Stomach smooth muscle (tissue), 2 donors: ENCODE results near the gene UBE2S.

Source experiments
- H3K27ac ChIP-seq: one replicate; pipeline ENCODE4 v1.7.0; 2013; ENCODE audit warnings: mild to moderate bottlenecking, low read length, inconsistent platforms
- H3K27me3 ChIP-seq, 2 donors: one replicate each; pipeline ENCODE4 v1.7.0; 2013; ENCODE audit warnings: low read length in 2 of 2; ENCODE audit not compliant: insufficient read depth in 2 of 2, control insufficient read depth in 1 of 2
- H3K36me3 ChIP-seq, 2 donors: one replicate each; pipeline ENCODE4 v1.7.0; 2013; ENCODE audit warnings: low read length in 2 of 2; ENCODE audit not compliant: control insufficient read depth in 2 of 2, insufficient read depth in 2 of 2
- H3K4me1 ChIP-seq: one replicate; pipeline ENCODE4 v1.7.0; 2013; ENCODE audit warnings: low read length; ENCODE audit not compliant: control insufficient read depth, insufficient read depth
- H3K4me3 ChIP-seq, 2 donors: one replicate each; pipeline ENCODE4 v1.7.0; 2013; ENCODE audit warnings: low read length in 2 of 2
- H3K9ac ChIP-seq, 2 donors: one replicate each; pipeline ENCODE4 v1.7.0; 2013; ENCODE audit warnings: low read length in 2 of 2, mild to moderate bottlenecking in 1 of 2
- H3K9me3 ChIP-seq, 2 donors: one replicate each; pipeline ENCODE4 v1.7.0; 2013; ENCODE audit warnings: low read length in 2 of 2; ENCODE audit not compliant: control insufficient read depth in 2 of 2
- donor health status: healthy.
- donor health status: Pancreatic carcinoma.

UBE2S gene

GRCh38 chr19:55439052-55439451, 31.5 kb upstream of the UBE2S start:
- Histone ChIP-seq H3K9me3 (no peaks in the 10 kb centered on the region), H3K9ac (no peak overlapping the region), H3K4me1 (peaks cover 7% of the 10 kb centered on the region), H3K4me3 (no peak overlapping the region), H3K27me3 (peaks cover 56% of the 10 kb centered on the region in 2 donors), H3K36me3 (no peaks in the 10 kb centered on the region), H3K27ac (no peak overlapping the region)

GRCh38 chr19:55437410-55437809, 29.8 kb upstream of the UBE2S start:
- H3K9ac ChIP-seq = no peak overlapping the region

GRCh38 chr19:55436847-55437246, 29.3 kb upstream of the UBE2S start:
- Histone ChIP-seq H3K9me3 (no peaks in the 10 kb centered on the region), H3K4me1 (peaks cover 4% of the 10 kb centered on the region), H3K36me3 (no peaks in the 10 kb centered on the region), H3K27me3 (peaks cover 61 to 63% of the 10 kb centered on the region in 2 donors), H3K9ac (no peak overlapping the region), H3K27ac (no peak overlapping the region), H3K4me3 (no peak overlapping the region)

More at GRCh38 chr19:55437410-55437809, 29.8 kb upstream of the UBE2S start:
- H3K27me3 ChIP-seq = peaks cover 57 to 61% of the 10 kb centered on the region in 2 donors
- H3K4me1 ChIP-seq = peaks cover 7% of the 10 kb centered on the region
- H3K4me3 ChIP-seq = no peak overlapping the region
- H3K27ac ChIP-seq = no peak overlapping the region
- H3K9me3 ChIP-seq = no peaks in the 10 kb centered on the region
- H3K36me3 ChIP-seq = no peaks in the 10 kb centered on the region

GRCh38 chr19:55435020-55435419, 27.4 kb upstream of the UBE2S start:
- Histone ChIP-seq H3K9ac (no peak overlapping the region), H3K36me3 (no peaks in the 10 kb centered on the region), H3K27me3 (peaks cover 60 to 61% of the 10 kb centered on the region in 2 donors), H3K4me3 (no peak overlapping the region), H3K4me1 (no peaks in the 10 kb centered on the region), H3K9me3 (no peaks in the 10 kb centered on the region), H3K27ac (no peak overlapping the region)

- H3K36me3 ChIP-seq = no peaks in the 10 kb centered on the region
- no peaks in the 10 kb centered on the region for H3K9me3 ChIP-seq
- H3K9ac ChIP-seq = no peak overlapping the region
- no peak overlapping the region for H3K4me3 ChIP-seq
- no peaks in the 10 kb centered on the region for H3K4me1 ChIP-seq
- no peak overlapping the region for H3K27ac ChIP-seq
- peaks cover 62 to 65% of the 10 kb centered on the region in 2 donors for H3K27me3 ChIP-seq
Observed at GRCh38 chr19:55434356-55434919, 26.9 kb upstream of the UBE2S start.

- Histone ChIP-seq H3K4me3 (no peak overlapping the region), H3K9ac (no peak overlapping the region), H3K4me1 (no peaks in the 10 kb centered on the region), H3K27me3 (peaks cover 56 to 61% of the 10 kb centered on the region in 2 donors), H3K9me3 (no peaks in the 10 kb centered on the region), H3K36me3 (no peaks in the 10 kb centered on the region), H3K27ac (no peak overlapping the region)
Observed at GRCh38 chr19:55433292-55433691, 25.7 kb upstream of the UBE2S start.

GRCh38 chr19:55432241-55432959, 24.8 kb upstream of the UBE2S start:
- H3K36me3 ChIP-seq = no peaks in the 10 kb centered on the region
- H3K27me3 ChIP-seq = peaks cover 50 to 58% of the 10 kb centered on the region in 2 donors
- no peaks in the 10 kb centered on the region for H3K4me1 ChIP-seq
- H3K9me3 ChIP-seq = no peaks in the 10 kb centered on the region
- H3K9ac ChIP-seq = no peak overlapping the region
- H3K27ac ChIP-seq = no peak overlapping the region
- no peak overlapping the region for H3K4me3 ChIP-seq

GRCh38 chr19:55431183-55431582, 23.6 kb upstream of the UBE2S start:
- Histone ChIP-seq H3K36me3 (no peaks in the 10 kb centered on the region), H3K4me3 (no peak overlapping the region), H3K9ac (no peak overlapping the region), H3K9me3 (no peaks in the 10 kb centered on the region), H3K27ac (no peak overlapping the region), H3K27me3 (peaks cover 50 to 52% of the 10 kb centered on the region in 2 donors), H3K4me1 (no peaks in the 10 kb centered on the region)

- H3K9ac ChIP-seq = no peak overlapping the region
- no peaks in the 10 kb centered on the region for H3K4me1 ChIP-seq
- no peak overlapping the region for H3K4me3 ChIP-seq
- no peaks in the 10 kb centered on the region for H3K9me3 ChIP-seq
- H3K36me3 ChIP-seq = no peaks in the 10 kb centered on the region
- peaks cover 21 to 28% of the 10 kb centered on the region in 2 donors for H3K27me3 ChIP-seq
- no peak overlapping the region for H3K27ac ChIP-seq
Observed at GRCh38 chr19:55426042-55426441, 18.5 kb upstream of the UBE2S start.

GRCh38 chr19:55424518-55424917, 16.9 kb upstream of the UBE2S start:
- Histone ChIP-seq H3K27me3 (peaks cover 8 to 23% of the 10 kb centered on the region in 2 donors), H3K4me3 (no peak overlapping the region), H3K36me3 (no peaks in the 10 kb centered on the region), H3K4me1 (no peaks in the 10 kb centered on the region), H3K27ac (no peak overlapping the region), H3K9me3 (no peaks in the 10 kb centered on the region), H3K9ac (no peak overlapping the region)
